HepG2 (cell line): ENCODE data around the gene GNB1. TPM values are rescaled to one million over a fixed set of nuclear protein-coding genes. Genes with fewer than 3 reads are reported as not detected.
A peak's percentile ranks its signal among the peaks of the same experiment; 100 is the strongest.

Experiments
- MAZ ChIP-seq, 2 experiments: sonication (generic) in 1 of 2; formaldehyde crosslinking in 1 of 2; IDR thresholded peaks; 2 replicates each; pipeline versions ENCODE4 v1.5.0 to v1.6.1; 2012 to 2020; ENCODE audit warnings: low read depth in 2 of 2, mild to moderate bottlenecking in 2 of 2, borderline replicate concordance in 1 of 2, improper control_type of control experiment in 1 of 2, low read length in 1 of 2, missing genetic modification reagents in 1 of 2, moderate library complexity in 1 of 2
- NCOA2 ChIP-seq: sonication (generic); formaldehyde crosslinking; IDR thresholded peaks from 2 replicates; pipeline ENCODE4 v1.8.0; 2022; ENCODE audit warnings: inconsistent platforms
- NONO ChIP-seq, 2 experiments: fragments of 450-650 bp in 1 of 2; sonication (generic) in 1 of 2; formaldehyde crosslinking in 1 of 2; IDR thresholded peaks in 1 of 2; conservative IDR thresholded peaks in 1 of 2; 2 replicates each; pipeline versions ENCODE4 v1.6.1 to v1.8.0; 2017 to 2022; ENCODE audit warnings: mild to moderate bottlenecking in 1 of 2, missing genetic modification reagents in 1 of 2, moderate library complexity in 1 of 2
- NRL ChIP-seq: sonication (generic); formaldehyde crosslinking; IDR thresholded peaks from 2 replicates; pipeline ENCODE4 v1.5.0; 2020; ENCODE audit warnings: missing genetic modification reagents, mild to moderate bottlenecking, moderate library complexity, borderline replicate concordance
- SP140L ChIP-seq: sonication (generic); formaldehyde crosslinking; IDR thresholded peaks from 2 replicates; pipeline ENCODE4 v1.4.0; 2020; ENCODE audit warnings: missing genetic modification reagents, borderline replicate concordance
- ZNF333 ChIP-seq: sonication (generic); formaldehyde crosslinking; IDR thresholded peaks from 2 replicates; pipeline ENCODE4 v1.4.0; 2020; ENCODE audit warnings: mild to moderate bottlenecking, missing genetic modification reagents, borderline replicate concordance
- ZNF772 ChIP-seq: sonication (generic); formaldehyde crosslinking; IDR thresholded peaks from 2 replicates; pipeline ENCODE4 v1.5.0; 2020; ENCODE audit warnings: mild to moderate bottlenecking, missing genetic modification reagents
- polyA plus RNA-seq, 8 experiments: library from polyadenylated mRNA; depleted of rRNA in 3 of 8; stranded (reverse) in 7 of 8; unstranded in 1 of 8; fragments of >200 nt; fragmentation: Illumina TruSeq in 4 of 8; extraction: Trizol in 4 of 8; gene quantifications; 2 replicates each; pipeline versions ENCODE4 v1.2.1 to v1.2.3, GENCODE V29; 2011 to 2016; ENCODE audit warnings: low read depth in 4 of 8, missing spikeins in 1 of 8, mixed read lengths in 1 of 8; ENCODE audit not compliant: insufficient read depth in 1 of 8
- total RNA-seq, 5 experiments: library from RNA; depleted of rRNA; stranded (reverse); fragments of >200 nt; fragmentation: Illumina TruSeq; extraction: Trizol; gene quantifications; 2 replicates each; pipeline ENCODE4 v1.2.3, GENCODE V29; 2016; ENCODE audit warnings: low read depth in 1 of 5
- TF ChIP-seq, protein P1 (sequence below): sonication (generic); formaldehyde crosslinking; IDR thresholded peaks from 2 replicates; pipeline ENCODE4 v1.4.0; 2020; ENCODE audit warnings: missing genetic modification reagents
- TF ChIP-seq, protein P2 (sequence below): sonication (generic); formaldehyde crosslinking; IDR thresholded peaks from 2 replicates; pipeline ENCODE4 v1.8.1; 2023; ENCODE audit warnings: missing genetic modification reagents, mild to moderate bottlenecking, borderline replicate concordance
- TF ChIP-seq, protein P3 (sequence below): sonication (generic); formaldehyde crosslinking; IDR thresholded peaks from 2 replicates; pipeline ENCODE4 v1.5.0; 2020; ENCODE audit warnings: missing genetic modification reagents, mild to moderate bottlenecking, borderline replicate concordance
- TF ChIP-seq, protein P4 (sequence below): sonication (generic); formaldehyde crosslinking; IDR thresholded peaks from 2 replicates; pipeline ENCODE4 v1.4.0; 2020; ENCODE audit warnings: missing genetic modification reagents, mild to moderate bottlenecking, borderline replicate concordance

Gene GNB1
- total and polyA plus RNA-seq, 2 of the 13 experiments (the other 11 are each of a cell fraction or from before 2014, with no cell fraction given): 66.2 to 327 TPM

DNA sequence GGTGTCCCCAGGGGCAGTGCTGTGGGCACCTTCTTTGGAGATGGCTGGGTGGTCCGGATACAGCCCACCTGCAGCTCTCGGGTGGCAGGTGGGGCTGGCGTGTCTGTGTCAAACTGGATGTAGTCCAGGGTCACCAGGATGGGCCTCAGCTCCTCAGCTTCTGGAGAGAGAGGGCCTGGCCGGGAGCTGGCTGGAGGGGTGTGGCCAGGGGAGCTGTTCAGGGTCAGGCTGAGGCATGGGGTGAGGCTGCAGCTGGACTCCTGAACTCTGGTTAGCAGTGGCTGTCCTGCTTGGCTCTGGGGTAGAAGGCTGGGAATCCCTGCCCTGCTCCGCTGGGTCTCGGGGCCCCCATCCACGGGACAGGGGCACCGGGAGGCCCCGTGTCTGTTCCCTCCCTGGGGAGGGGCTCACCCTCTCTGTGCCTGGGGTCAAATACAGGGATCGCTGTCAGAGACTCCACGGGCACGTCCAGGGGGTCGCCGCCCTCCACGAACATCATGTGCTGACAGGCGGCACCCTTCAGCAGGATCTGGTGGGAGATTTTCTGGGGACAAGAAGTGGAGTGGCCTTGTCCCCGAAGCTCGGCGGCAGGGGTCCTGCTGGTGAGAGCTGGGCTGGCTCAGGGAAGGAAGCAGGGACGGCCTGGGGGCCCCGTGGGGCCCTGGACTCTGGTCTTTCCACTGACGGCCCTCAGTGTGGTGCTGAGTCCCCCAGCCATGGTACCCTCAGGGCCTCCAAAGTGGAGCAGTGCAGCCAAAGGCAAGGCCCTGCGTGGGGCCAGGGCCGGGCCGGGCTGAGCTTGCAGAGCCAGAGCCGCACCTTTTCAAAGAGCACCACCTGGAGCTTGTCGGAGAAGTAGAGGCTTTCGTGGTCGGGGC is 32.3 kb upstream of the GNB1 start (continued):
- TF ChIP-seq MAZ (IDR thresholded peaks at IDR 0.05; ENCODE audit: borderline replicate concordance, low read depth, low read length): no peak
- TF ChIP-seq MAZ (CRISPR knock-in tag; IDR thresholded peaks at IDR 0.05; ENCODE audit: low read depth): 0 out of 2 replicates have a peak, but pooled peaks have one; percentile 10
- TF ChIP-seq ZNF772 (CRISPR knock-in tag): peak; percentile 5; the same call in 1 of the 2 replicates
- TF ChIP-seq, protein P1, sequence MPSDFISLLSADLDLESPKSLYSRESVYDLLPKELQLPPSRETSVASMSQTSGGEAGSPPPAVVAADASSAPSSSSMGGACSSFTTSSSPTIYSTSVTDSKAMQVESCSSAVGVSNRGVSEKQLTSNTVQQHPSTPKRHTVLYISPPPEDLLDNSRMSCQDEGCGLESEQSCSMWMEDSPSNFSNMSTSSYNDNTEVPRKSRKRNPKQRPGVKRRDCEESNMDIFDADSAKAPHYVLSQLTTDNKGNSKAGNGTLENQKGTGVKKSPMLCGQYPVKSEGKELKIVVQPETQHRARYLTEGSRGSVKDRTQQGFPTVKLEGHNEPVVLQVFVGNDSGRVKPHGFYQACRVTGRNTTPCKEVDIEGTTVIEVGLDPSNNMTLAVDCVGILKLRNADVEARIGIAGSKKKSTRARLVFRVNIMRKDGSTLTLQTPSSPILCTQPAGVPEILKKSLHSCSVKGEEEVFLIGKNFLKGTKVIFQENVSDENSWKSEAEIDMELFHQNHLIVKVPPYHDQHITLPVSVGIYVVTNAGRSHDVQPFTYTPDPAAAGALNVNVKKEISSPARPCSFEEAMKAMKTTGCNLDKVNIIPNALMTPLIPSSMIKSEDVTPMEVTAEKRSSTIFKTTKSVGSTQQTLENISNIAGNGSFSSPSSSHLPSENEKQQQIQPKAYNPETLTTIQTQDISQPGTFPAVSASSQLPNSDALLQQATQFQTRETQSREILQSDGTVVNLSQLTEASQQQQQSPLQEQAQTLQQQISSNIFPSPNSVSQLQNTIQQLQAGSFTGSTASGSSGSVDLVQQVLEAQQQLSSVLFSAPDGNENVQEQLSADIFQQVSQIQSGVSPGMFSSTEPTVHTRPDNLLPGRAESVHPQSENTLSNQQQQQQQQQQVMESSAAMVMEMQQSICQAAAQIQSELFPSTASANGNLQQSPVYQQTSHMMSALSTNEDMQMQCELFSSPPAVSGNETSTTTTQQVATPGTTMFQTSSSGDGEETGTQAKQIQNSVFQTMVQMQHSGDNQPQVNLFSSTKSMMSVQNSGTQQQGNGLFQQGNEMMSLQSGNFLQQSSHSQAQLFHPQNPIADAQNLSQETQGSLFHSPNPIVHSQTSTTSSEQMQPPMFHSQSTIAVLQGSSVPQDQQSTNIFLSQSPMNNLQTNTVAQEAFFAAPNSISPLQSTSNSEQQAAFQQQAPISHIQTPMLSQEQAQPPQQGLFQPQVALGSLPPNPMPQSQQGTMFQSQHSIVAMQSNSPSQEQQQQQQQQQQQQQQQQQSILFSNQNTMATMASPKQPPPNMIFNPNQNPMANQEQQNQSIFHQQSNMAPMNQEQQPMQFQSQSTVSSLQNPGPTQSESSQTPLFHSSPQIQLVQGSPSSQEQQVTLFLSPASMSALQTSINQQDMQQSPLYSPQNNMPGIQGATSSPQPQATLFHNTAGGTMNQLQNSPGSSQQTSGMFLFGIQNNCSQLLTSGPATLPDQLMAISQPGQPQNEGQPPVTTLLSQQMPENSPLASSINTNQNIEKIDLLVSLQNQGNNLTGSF: no peak
- TF ChIP-seq SP140L (CRISPR knock-in tag): no peak
- TF ChIP-seq, protein P2, sequence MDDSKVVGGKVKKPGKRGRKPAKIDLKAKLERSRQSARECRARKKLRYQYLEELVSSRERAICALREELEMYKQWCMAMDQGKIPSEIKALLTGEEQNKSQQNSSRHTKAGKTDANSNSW (CRISPR knock-in tag): peak; percentile 23; the same call in 1 of the 2 replicates
- TF ChIP-seq, protein P3, sequence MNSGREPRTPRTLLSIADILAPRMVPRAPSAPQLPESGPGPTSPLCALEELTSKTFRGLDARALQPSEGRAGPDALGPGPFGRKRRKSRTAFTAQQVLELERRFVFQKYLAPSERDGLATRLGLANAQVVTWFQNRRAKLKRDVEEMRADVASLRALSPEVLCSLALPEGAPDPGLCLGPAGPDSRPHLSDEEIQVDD (CRISPR knock-in tag): no peak
- TF ChIP-seq NCOA2 (CRISPR knock-in tag): peak; percentile 53; the same call in 1 of the 2 replicates
- TF ChIP-seq, protein P4, sequence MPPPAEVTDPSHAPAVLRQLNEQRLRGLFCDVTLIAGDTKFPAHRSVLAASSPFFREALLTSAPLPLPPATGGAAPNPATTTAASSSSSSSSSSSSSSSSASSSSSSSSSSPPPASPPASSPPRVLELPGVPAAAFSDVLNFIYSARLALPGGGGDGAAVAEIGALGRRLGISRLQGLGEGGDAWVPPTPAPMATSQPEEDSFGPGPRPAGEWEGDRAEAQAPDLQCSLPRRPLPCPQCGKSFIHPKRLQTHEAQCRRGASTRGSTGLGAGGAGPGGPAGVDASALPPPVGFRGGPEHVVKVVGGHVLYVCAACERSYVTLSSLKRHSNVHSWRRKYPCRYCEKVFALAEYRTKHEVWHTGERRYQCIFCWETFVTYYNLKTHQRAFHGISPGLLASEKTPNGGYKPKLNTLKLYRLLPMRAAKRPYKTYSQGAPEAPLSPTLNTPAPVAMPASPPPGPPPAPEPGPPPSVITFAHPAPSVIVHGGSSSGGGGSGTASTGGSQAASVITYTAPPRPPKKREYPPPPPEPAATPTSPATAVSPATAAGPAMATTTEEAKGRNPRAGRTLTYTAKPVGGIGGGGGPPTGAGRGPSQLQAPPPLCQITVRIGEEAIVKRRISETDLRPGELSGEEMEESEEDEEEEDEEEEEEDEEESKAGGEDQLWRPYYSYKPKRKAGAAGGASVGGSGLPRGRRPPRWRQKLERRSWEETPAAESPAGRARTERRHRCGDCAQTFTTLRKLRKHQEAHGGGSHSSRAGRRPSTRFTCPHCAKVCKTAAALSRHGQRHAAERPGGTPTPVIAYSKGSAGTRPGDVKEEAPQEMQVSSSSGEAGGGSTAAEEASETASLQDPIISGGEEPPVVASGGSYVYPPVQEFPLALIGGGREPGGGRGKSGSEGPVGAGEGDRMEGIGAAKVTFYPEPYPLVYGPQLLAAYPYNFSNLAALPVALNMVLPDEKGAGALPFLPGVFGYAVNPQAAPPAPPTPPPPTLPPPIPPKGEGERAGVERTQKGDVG (CRISPR knock-in tag): peak; percentile 10; the same call in 1 of the 2 replicates
- TF ChIP-seq NRL (CRISPR knock-in tag): no peak; the same call in none of the 2 replicates
- TF ChIP-seq ZNF333 (CRISPR knock-in tag): no peak
- no peak for TF ChIP-seq NONO (IDR thresholded peaks at IDR 0.05)
- 0 out of 2 replicates have a peak, but pooled peaks have one; percentile 34 for TF ChIP-seq NONO (CRISPR knock-in tag; conservative IDR thresholded peaks at IDR 0.05)
